GM12891 (cell line): ENCODE measurements around the gene CLPTM1L.

ENCODE experiments used
- DNase-seq: peaks from one replicate; pipeline ENCODE4 v3.0.0; 2011; ENCODE audit warnings: low spot score; ENCODE audit not compliant: insufficient read length
- FAIRE-seq: peaks from 2 replicates; lab custom pipeline; 2011; peaks lifted over from hg19 to GRCh38; lab: Jason Lieb, UNC
- PAX5 ChIP-seq: IDR thresholded peaks from 2 replicates; pipeline ENCODE4 v1.6.1; 2011; ENCODE audit warnings: low read length, moderate library complexity, mild to moderate bottlenecking; ENCODE audit not compliant: insufficient read depth, severe bottlenecking
- POLR2A ChIP-seq: IDR thresholded peaks from 2 replicates; pipeline ENCODE4 v1.6.1; 2011; ENCODE audit warnings: low read depth, low read length, control low read depth
- POLR2AphosphoS5 ChIP-seq: IDR thresholded peaks from 2 replicates; pipeline ENCODE4 v1.6.1; 2011; ENCODE audit warnings: low read depth, low read length, control low read depth
- POU2F2 ChIP-seq: IDR thresholded peaks from 2 replicates; pipeline ENCODE4 v1.6.1; 2011; ENCODE audit warnings: low read depth, mild to moderate bottlenecking, control low read depth, low read length, moderate library complexity
- SPI1 ChIP-seq: IDR thresholded peaks from 2 replicates; pipeline ENCODE4 v1.6.1; 2011; ENCODE audit warnings: low read depth, low read length, control low read depth
- TAF1 ChIP-seq: IDR thresholded peaks from 2 replicates; pipeline ENCODE4 v1.6.1; 2011; ENCODE audit warnings: low read depth, low read length, control low read depth

The CLPTM1L gene

DNA sequence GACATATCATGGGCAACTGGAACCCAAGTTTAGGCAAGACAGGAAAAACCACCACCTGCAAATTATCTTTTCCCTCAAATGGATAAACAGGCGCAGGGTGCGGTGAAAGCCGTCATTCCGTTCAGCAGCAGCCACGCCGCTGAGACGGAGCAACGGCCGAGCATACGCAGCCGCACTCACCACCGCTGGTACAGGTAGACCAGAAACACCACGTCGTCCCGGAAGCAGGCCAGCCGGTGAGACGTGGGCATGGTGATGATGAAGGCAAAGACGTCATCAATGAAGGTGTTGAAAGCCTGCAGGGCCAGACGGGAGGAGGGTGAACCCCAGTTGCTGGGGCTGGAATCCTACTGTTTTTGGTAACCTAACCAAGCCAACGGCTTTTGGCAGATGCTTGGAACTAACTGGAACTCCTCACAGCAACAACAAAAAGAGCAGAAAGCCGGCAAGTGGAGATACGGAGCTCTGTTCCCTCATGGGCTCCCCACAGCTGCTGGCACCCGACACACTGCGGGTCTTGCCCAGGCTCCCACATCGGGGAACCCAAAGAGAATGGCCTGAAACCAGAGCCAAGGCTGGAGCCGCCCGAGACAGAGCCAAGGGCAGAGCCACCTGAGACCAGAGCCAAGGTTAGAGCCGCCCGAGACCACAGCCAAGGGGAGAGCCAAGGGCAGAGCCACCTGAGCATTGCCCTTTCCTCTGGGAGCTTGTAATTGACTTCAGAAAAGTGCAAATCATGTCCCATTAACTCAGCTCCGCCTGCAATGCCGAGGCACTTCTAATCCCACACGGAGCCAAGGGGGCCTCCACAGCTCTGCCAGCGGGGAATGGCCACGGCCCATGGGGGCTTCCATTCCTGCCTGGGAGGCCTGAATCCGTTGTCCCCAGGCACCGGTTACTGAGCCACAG, 24.2 kb downstream of the CLPTM1L start:
- DNase-seq (no peak), FAIRE-seq (no peak)
- TF ChIP-seq SPI1 (no peak), TAF1 (no peak), PAX5 (no peak), POLR2A (no peak), POU2F2 (no peak), POLR2AphosphoS5 (no peak)

- TF ChIP-seq POLR2AphosphoS5 (no peak), SPI1 (no peak), TAF1 (no peak), POLR2A (no peak), POU2F2 (no peak)
- FAIRE-seq (no peak), DNase-seq (no peak)
Measured at GRCh38 chr5:1319436-1320256, 25.3 kb downstream of the CLPTM1L start.

DNA sequence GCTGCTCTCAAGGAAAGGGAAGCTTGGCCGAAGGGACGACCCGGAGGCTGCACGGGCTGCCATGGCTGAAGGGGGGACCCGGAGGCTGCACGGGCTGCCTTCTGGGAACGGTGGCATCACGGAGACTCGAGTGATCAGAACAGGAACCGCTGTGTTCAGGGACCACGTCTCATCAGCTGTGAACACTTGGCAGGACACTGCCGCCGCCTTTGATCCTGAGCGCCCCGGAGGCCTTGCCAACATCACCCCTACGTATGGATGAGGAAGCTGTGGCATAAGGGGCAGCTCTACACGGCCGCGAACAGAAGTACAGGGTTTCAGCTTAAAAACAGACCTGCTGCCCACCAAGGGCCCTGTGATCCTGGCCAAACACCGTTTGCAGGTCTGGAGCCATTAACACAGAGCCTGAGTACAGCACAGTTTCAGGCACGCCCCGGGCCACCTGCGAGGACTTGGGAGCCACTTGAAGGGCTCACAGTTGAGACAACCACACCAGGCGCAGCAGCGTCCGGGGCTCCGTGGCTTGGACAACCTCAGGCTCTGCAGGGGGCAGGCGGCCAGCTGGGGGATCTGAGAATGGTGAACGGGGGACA, 26.1 kb downstream of the CLPTM1L start:
- DNase-seq (no peak), FAIRE-seq (no peak)
- TF ChIP-seq PAX5 (no peak), POLR2A (no peak), POU2F2 (no peak), SPI1 (no peak), POLR2AphosphoS5 (no peak), TAF1 (no peak)

- FAIRE-seq (no peak), DNase-seq (no peak)
- TF ChIP-seq POLR2AphosphoS5 = no peak
- no peak for TF ChIP-seq PAX5
- no peak for TF ChIP-seq POLR2A
- no peak for TF ChIP-seq TAF1
Measured at GRCh38 chr5:1317921-1318565, 26.9 kb downstream of the CLPTM1L start.

GRCh38 chr5:1316588-1317340, 28.1 kb downstream of the CLPTM1L start:
- FAIRE-seq (no peak), DNase-seq (no peak)
- TF ChIP-seq POU2F2 (peak; percentile 24; the same call in 1 of the 2 replicates), POLR2AphosphoS5 (no peak; the same call in 1 of the 2 replicates), POLR2A (peak; percentile 2; the same call in 1 of the 2 replicates)

GRCh38 chr5:1315709-1316587, 29.0 kb downstream of the CLPTM1L start:
- TF ChIP-seq SPI1 = 0 out of 2 replicates have a peak, but pooled peaks have one; percentile 20
- TF ChIP-seq POLR2AphosphoS5 = peak; percentile 31; the same call in 1 of the 2 replicates
- 0 out of 2 replicates have a peak, but pooled peaks have one; percentile 23 for TF ChIP-seq TAF1
- peak; percentile 40; the same call in 1 of the 2 replicates for TF ChIP-seq POLR2A
- TF ChIP-seq PAX5 = peak; percentile 30
- TF ChIP-seq POU2F2 = peak; percentile 39; the same call in 1 of the 2 replicates
- DNase-seq (peak; percentile 72), FAIRE-seq (peak; percentile 86)

GRCh38 chr5:1315018-1315708, 29.7 kb downstream of the CLPTM1L start:
- DNase-seq (no peak), FAIRE-seq (no peak)
- TF ChIP-seq TAF1 (no peak), PAX5 (no peak), POU2F2 (no peak), POLR2A (no peak), POLR2AphosphoS5 (no peak)
